ENCODE results near the gene ZDHHC22. TPM values are rescaled to one million over a fixed set of nuclear protein-coding genes. Genes with fewer than 3 reads are reported as not detected.

ZDHHC22 gene
- total RNA-seq, 3 donors from 2014 or later: not detected

GRCh38 chr14:77151245-77151644 lies 9.7 kb upstream of the ZDHHC22 start:
- no peaks in the 10 kb centered on the region for H3K36me3 ChIP-seq
- intact Hi-C loops (cut with DNase I; ENCODE audit: low total_unique reads): no loop called here
- no peak for DNase-seq (ENCODE audit: low spot score in 2 of 2)
- no peak overlapping the region for H3K4me3 ChIP-seq
- H3K27me3 ChIP-seq: peaks cover 0 to 16% of the 10 kb centered on the region in 2 donors
- H3K9me3 ChIP-seq: no peaks in the 10 kb centered on the region
- no peak overlapping the region for H3K27ac ChIP-seq
- H3K4me1 ChIP-seq: no peaks in the 10 kb centered on the region
- TF ChIP-seq CTCF (IDR thresholded peaks at IDR 0.05): no peak
- no peak for TF ChIP-seq POLR2A (IDR thresholded peaks at IDR 0.05)
- TF ChIP-seq POLR2AphosphoS5 (IDR thresholded peaks at IDR 0.05): no peak

GRCh38 chr14:77148510-77149231 lies 7.1 kb upstream of the ZDHHC22 start:
- intact Hi-C loops (cut with DNase I; ENCODE audit: low total_unique reads): no loop called here
- Histone ChIP-seq H3K27ac (no peak overlapping the region), H3K4me1 (no peaks in the 10 kb centered on the region), H3K27me3 (peaks cover 0 to 20% of the 10 kb centered on the region in 2 donors), H3K9me3 (no peaks in the 10 kb centered on the region), H3K36me3 (no peaks in the 10 kb centered on the region), H3K4me3 (no peak overlapping the region)
- TF ChIP-seq POLR2A (IDR thresholded peaks at IDR 0.05) (no peak), POLR2AphosphoS5 (IDR thresholded peaks at IDR 0.05) (no peak), CTCF (IDR thresholded peaks at IDR 0.05) (no peak)
- DNase-seq (ENCODE audit: low spot score in 2 of 2): no peak

GRCh38 chr14:77145975-77146740 lies 4.6 kb upstream of the ZDHHC22 start:
- TF ChIP-seq POLR2A (IDR thresholded peaks at IDR 0.05): no peak
- no peak for TF ChIP-seq CTCF (IDR thresholded peaks at IDR 0.05)
- TF ChIP-seq POLR2AphosphoS5 (IDR thresholded peaks at IDR 0.05): no peak

GRCh38 chr14:77144412-77145115 lies 3.0 kb upstream of the ZDHHC22 start:
- peaks cover 10 to 12% of the 10 kb centered on the region in 2 donors for H3K4me1 ChIP-seq
- TF ChIP-seq POLR2AphosphoS5 (IDR thresholded peaks at IDR 0.05): no peak
- no peak for TF ChIP-seq CTCF (IDR thresholded peaks at IDR 0.05)
- TF ChIP-seq POLR2A (IDR thresholded peaks at IDR 0.05): no peak
- H3K27ac ChIP-seq: no peak overlapping the region

More at GRCh38 chr14:77145975-77146740, 4.6 kb upstream of the ZDHHC22 start:
- Histone ChIP-seq H3K4me1 (peaks cover 5 to 6% of the 10 kb centered on the region in 2 donors), H3K36me3 (no peaks in the 10 kb centered on the region), H3K9me3 (no peaks in the 10 kb centered on the region), H3K27ac (no peak overlapping the region), H3K4me3 (no peak overlapping the region), H3K27me3 (peaks cover 3 to 40% of the 10 kb centered on the region in 2 donors)
- DNase-seq (ENCODE audit: low spot score in 2 of 2): no peak
- intact Hi-C loops (cut with DNase I; ENCODE audit: low total_unique reads): no loop called here

More at GRCh38 chr14:77144412-77145115, 3.0 kb upstream of the ZDHHC22 start:
- H3K36me3 ChIP-seq: no peaks in the 10 kb centered on the region
- intact Hi-C loops (cut with DNase I; ENCODE audit: low total_unique reads): no loop called here
- H3K4me3 ChIP-seq: no peak overlapping the region
- H3K9me3 ChIP-seq: no peaks in the 10 kb centered on the region
- peaks cover 3 to 56% of the 10 kb centered on the region in 2 donors for H3K27me3 ChIP-seq
- no peak for DNase-seq (ENCODE audit: low spot score in 2 of 2)

All from breast epithelium (tissue), 4 donors.